Adipocyte (in vitro differentiated cells): ENCODE results near the gene QSER1.
A peak's percentile ranks its signal among the peaks of the same experiment; 100 is the strongest.
"Not testable (repeated sequence)": the region's sequence is repeated elsewhere in the genome, so short reads cannot be mapped to it uniquely, and the experiment has no call there.

Experiments
- DNase-seq: peaks from one replicate; pipeline ENCODE4 v3.0.0-alpha.2; 2015; ENCODE audit warnings: low read depth
- H3K27me3 ChIP-seq: replicated peaks from 2 replicates; pipeline ENCODE4 v1.7.0; 2013; ENCODE audit warnings: mild to moderate bottlenecking, low read length, moderate library complexity; ENCODE audit not compliant: control insufficient read depth, insufficient read depth
- H3K36me3 ChIP-seq: 2 replicates; pipeline ENCODE4 v1.7.0; 2013; ENCODE audit warnings: low read length, mild to moderate bottlenecking, moderate library complexity; ENCODE audit not compliant: control insufficient read depth, insufficient read depth, severe bottlenecking
- H3K4me1 ChIP-seq: 2 replicates; pipeline ENCODE4 v1.7.0; 2013; ENCODE audit warnings: mild to moderate bottlenecking, low read length, moderate library complexity; ENCODE audit not compliant: control insufficient read depth, insufficient read depth
- H3K4me3 ChIP-seq: 2 replicates; pipeline ENCODE4 v1.7.0; 2013; ENCODE audit warnings: mild to moderate bottlenecking, low read length, moderate library complexity
- H3K9ac ChIP-seq: 2 replicates; pipeline ENCODE4 v1.7.0; 2013; ENCODE audit warnings: mild to moderate bottlenecking, low read length, moderate library complexity
- H3K9me3 ChIP-seq: 2 replicates; pipeline ENCODE4 v1.7.0; 2013; ENCODE audit warnings: mild to moderate bottlenecking, low read length, moderate library complexity; ENCODE audit not compliant: control insufficient read depth

The QSER1 gene

GRCh38 chr11:33021937-33022336, 129.3 kb downstream of the QSER1 start:
- Histone ChIP-seq H3K27me3 (no peaks in the 10 kb centered on the region), H3K4me1 (peaks cover under 1% of the 10 kb centered on the region), H3K4me3 (no peak overlapping the region), H3K9ac (no peak overlapping the region), H3K9me3 (no peaks in the 10 kb centered on the region), H3K36me3 (no peaks in the 10 kb centered on the region)
- no peak for DNase-seq

GRCh38 chr11:33025339-33025722, 132.7 kb downstream of the QSER1 start:
- no peak for DNase-seq
- Histone ChIP-seq H3K4me3 (no peak overlapping the region), H3K9me3 (no peaks in the 10 kb centered on the region), H3K36me3 (no peaks in the 10 kb centered on the region), H3K27me3 (no peaks in the 10 kb centered on the region), H3K4me1 (peaks cover 12% of the 10 kb centered on the region), H3K9ac (no peak overlapping the region)

- Histone ChIP-seq H3K36me3 (no peaks in the 10 kb centered on the region), H3K4me3 (no peak overlapping the region), H3K27me3 (no peaks in the 10 kb centered on the region), H3K9ac (no peak overlapping the region), H3K9me3 (no peaks in the 10 kb centered on the region), H3K4me1 (peaks cover 12% of the 10 kb centered on the region)
- no peak for DNase-seq
Observed at GRCh38 chr11:33027233-33027632, 134.6 kb downstream of the QSER1 start.

- no peak overlapping the region for H3K9ac ChIP-seq
Observed at GRCh38 chr11:33027846-33028536, 135.4 kb downstream of the QSER1 start.

GRCh38 chr11:33028537-33028914, 135.9 kb downstream of the QSER1 start:
- DNase-seq, result no peak
- H3K9ac ChIP-seq, result no peak overlapping the region
- peak overlapping the region; percentile 49 for H3K4me3 ChIP-seq
- H3K4me1 ChIP-seq, result peaks cover 12% of the 10 kb centered on the region
- no peaks in the 10 kb centered on the region for H3K9me3 ChIP-seq
- H3K27me3 ChIP-seq, result no peaks in the 10 kb centered on the region
- no peaks in the 10 kb centered on the region for H3K36me3 ChIP-seq

More at GRCh38 chr11:33027846-33028536, 135.4 kb downstream of the QSER1 start:
- peak; percentile 51 for DNase-seq
- Histone ChIP-seq H3K4me3 (peak overlapping the region; percentile 49), H3K36me3 (no peaks in the 10 kb centered on the region), H3K27me3 (no peaks in the 10 kb centered on the region), H3K9me3 (no peaks in the 10 kb centered on the region), H3K4me1 (peaks cover 12% of the 10 kb centered on the region)

- DNase-seq, H3K36me3 ChIP-seq, H3K9me3 ChIP-seq, H3K4me3 ChIP-seq, H3K27me3 ChIP-seq, H3K9ac ChIP-seq: not testable (repeated sequence)
- peaks cover 12% of the 10 kb centered on the region for H3K4me1 ChIP-seq
Observed at GRCh38 chr11:33029218-33029617, 136.6 kb downstream of the QSER1 start.
